Uterus (tissue), 4 donors: Measurements from ENCODE around the gene PCYT1A. TPM values are rescaled to one million over a fixed set of nuclear protein-coding genes. Genes with fewer than 3 reads are reported as not detected.

Experiments used
- DNase-seq, 2 donors: peaks; one replicate each; pipeline ENCODE4 v3.0.0-alpha.2; 2019 to 2020
- H3K27ac ChIP-seq, 2 donors: fragments of 200-600 bp; sonication (generic); 1 replicate in 1 of 2; 2 replicates in 1 of 2; pipeline ENCODE4 v1.5.1; 2016 to 2018
- H3K27me3 ChIP-seq, 2 donors: fragments of 200-600 bp; sonication (generic); one replicate each; pipeline ENCODE4 v1.5.1; 2018 to 2019; ENCODE audit warnings: control low read depth in 1 of 2
- H3K36me3 ChIP-seq, 2 donors: fragments of 200-600 bp; sonication (generic); one replicate each; pipeline ENCODE4 v1.5.1; 2019; ENCODE audit warnings: control low read depth in 1 of 2
- H3K4me1 ChIP-seq, 2 donors: fragments of 200-600 bp; sonication (generic); one replicate each; pipeline ENCODE4 v1.5.1; 2018 to 2019; ENCODE audit warnings: control low read depth in 1 of 2
- H3K4me3 ChIP-seq, 2 donors: fragments of 200-600 bp; sonication (generic); 1 replicate in 1 of 2; 2 replicates in 1 of 2; pipeline ENCODE4 v1.5.1; 2018 to 2019; ENCODE audit warnings: mild to moderate bottlenecking in 1 of 2
- H3K9me3 ChIP-seq, 2 donors: fragments of 200-600 bp; sonication (generic); one replicate each; pipeline ENCODE4 v1.5.1; 2019; ENCODE audit warnings: control low read depth in 1 of 2
- POLR2A ChIP-seq, 2 donors: fragments of 450-650 bp; IDR thresholded peaks; one replicate each; pipeline ENCODE4 v1.6.1; 2016; ENCODE audit warnings: antibody characterized with exemption in 2 of 2, mild to moderate bottlenecking in 1 of 2, moderate library complexity in 1 of 2
- intact Hi-C: fragments of 100-400 bp; cut with DNase I; formaldehyde crosslinking; loops from one replicate; pipeline ENCODE4 v1.15.1; 2023; ENCODE audit warnings: low total_unique reads
- total RNA-seq, 4 donors: library from RNA; depleted of rRNA in 3 of 4; stranded (reverse); fragments of >200 nt in 3 of 4; gene quantifications; one replicate each; pipeline versions ENCODE4 v1.1.0 to v1.2.4, GENCODE V29; 2014 to 2023
- TF ChIP-seq, protein P1 (sequence below), 4 experiments: fragments of 200-600 bp in 2 of 4; fragments of 450-650 bp in 2 of 4; sonication (generic) in 2 of 4; IDR thresholded peaks; one replicate each; pipeline ENCODE4 v1.5.1; 2016 to 2019; ENCODE audit warnings: antibody characterized with exemption in 4 of 4, mild to moderate bottlenecking in 2 of 4, moderate library complexity in 1 of 4
- donor health status: DM: yes; HTN: yes; CAD: no.

PCYT1A gene
- total RNA-seq, 4 donors from 2014 or later = 36.5 to 275 (median 56.0) TPM

DNA sequence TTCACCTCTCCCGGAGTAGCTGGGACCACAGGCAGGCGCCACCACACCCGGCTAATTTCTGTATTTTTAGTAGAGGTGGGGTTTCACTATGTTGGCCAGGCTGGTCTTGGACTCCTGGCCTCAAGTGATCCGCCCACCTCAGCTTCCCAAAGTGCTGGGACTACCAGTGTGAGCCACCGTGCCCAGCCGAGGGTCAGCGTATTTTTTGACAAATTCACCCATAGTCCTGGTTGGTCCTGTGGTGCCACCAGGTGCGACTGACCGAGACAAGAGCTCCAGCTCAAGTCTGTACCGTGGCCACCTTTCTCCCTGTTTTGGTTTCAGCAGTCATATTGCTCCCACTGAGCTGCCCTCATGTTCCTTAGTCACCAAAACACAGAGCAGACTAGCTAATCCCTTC is 62.4 kb downstream of the PCYT1A start:
- no peak overlapping the region for H3K4me3 ChIP-seq
- no peaks in the 10 kb centered on the region for H3K36me3 ChIP-seq
- no peaks in the 10 kb centered on the region for H3K9me3 ChIP-seq
- H3K4me1 ChIP-seq = no peaks in the 10 kb centered on the region
- H3K27me3 ChIP-seq = no peaks in the 10 kb centered on the region
- intact Hi-C loops = no loop called here
- TF ChIP-seq, protein P1, sequence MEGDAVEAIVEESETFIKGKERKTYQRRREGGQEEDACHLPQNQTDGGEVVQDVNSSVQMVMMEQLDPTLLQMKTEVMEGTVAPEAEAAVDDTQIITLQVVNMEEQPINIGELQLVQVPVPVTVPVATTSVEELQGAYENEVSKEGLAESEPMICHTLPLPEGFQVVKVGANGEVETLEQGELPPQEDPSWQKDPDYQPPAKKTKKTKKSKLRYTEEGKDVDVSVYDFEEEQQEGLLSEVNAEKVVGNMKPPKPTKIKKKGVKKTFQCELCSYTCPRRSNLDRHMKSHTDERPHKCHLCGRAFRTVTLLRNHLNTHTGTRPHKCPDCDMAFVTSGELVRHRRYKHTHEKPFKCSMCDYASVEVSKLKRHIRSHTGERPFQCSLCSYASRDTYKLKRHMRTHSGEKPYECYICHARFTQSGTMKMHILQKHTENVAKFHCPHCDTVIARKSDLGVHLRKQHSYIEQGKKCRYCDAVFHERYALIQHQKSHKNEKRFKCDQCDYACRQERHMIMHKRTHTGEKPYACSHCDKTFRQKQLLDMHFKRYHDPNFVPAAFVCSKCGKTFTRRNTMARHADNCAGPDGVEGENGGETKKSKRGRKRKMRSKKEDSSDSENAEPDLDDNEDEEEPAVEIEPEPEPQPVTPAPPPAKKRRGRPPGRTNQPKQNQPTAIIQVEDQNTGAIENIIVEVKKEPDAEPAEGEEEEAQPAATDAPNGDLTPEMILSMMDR (IDR thresholded peaks at IDR 0.05) = no peak
- TF ChIP-seq POLR2A (IDR thresholded peaks at IDR 0.05) = no peak
- DNase-seq = no peak
- H3K27ac ChIP-seq = no peak overlapping the region

DNA sequence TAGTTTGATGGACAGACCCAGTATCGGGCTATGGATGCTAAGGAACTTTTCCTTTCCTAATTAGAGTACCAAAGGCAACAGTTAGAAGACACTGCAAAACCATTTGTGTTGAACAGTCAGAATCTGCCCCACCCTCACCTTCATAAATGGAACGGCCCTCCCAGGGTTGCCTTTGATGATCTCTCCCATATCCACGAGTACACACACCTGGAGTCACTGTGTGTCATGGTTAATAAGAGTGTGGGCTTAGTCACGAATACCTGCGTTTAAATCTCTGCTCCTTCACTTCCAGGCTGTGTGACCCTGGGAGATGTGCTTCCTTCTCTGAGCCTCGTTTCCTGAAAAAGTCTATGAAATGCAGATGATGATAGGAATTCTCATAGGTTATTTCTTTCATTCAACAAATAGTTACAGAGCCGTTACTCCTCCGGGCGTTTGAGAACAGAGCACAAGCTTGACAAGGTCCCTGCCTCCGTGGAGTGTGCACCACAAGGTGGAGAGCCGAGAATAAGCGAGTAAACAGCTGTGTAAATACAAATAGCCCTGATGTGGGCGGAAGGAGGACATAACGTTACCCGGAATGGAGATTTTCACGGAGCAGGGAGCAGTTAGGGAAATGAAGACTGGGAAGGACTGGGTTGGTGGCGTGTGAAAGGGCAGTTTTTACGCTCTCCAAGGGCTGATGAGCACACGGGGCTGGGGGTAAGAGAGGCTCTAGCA is 64.5 kb downstream of the PCYT1A start:
- no peaks in the 10 kb centered on the region for H3K4me1 ChIP-seq
- TF ChIP-seq POLR2A (IDR thresholded peaks at IDR 0.05) = no peak
- TF ChIP-seq, protein P1 (IDR thresholded peaks at IDR 0.05) = no peak
- H3K27ac ChIP-seq = no peak overlapping the region
- H3K9me3 ChIP-seq = no peaks in the 10 kb centered on the region
- intact Hi-C loops = no loop called here
- H3K36me3 ChIP-seq = no peaks in the 10 kb centered on the region
- no peak overlapping the region for H3K4me3 ChIP-seq
- no peaks in the 10 kb centered on the region for H3K27me3 ChIP-seq
- no peak for DNase-seq

DNA sequence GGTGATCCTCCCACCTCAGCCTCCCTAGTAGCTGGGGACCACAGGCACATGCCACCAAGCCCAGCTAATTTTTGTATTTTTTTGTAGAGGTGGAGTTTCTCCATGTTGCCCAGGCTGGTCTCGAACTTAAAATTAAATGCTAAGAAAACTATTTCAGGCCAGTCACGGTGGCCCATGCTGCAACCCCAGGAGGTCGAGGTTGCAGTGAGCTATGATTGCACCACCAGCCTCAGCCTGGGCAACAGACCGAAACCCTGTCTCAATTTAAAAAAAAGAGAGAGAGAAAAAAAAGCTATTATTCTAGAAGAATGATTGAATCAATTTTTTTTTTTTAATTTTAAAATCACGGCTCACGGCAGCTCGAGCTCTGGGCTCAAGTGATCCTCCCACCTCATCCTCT is 66.5 kb downstream of the PCYT1A start:
- TF ChIP-seq, protein P1 (IDR thresholded peaks at IDR 0.05) = no peak
- H3K36me3 ChIP-seq = no peaks in the 10 kb centered on the region
- no peaks in the 10 kb centered on the region for H3K27me3 ChIP-seq
- no peak for DNase-seq
- H3K4me3 ChIP-seq = no peak overlapping the region
- H3K4me1 ChIP-seq = no peaks in the 10 kb centered on the region
- H3K9me3 ChIP-seq = no peaks in the 10 kb centered on the region
- H3K27ac ChIP-seq = no peak overlapping the region
- intact Hi-C loops = no loop called here

DNA sequence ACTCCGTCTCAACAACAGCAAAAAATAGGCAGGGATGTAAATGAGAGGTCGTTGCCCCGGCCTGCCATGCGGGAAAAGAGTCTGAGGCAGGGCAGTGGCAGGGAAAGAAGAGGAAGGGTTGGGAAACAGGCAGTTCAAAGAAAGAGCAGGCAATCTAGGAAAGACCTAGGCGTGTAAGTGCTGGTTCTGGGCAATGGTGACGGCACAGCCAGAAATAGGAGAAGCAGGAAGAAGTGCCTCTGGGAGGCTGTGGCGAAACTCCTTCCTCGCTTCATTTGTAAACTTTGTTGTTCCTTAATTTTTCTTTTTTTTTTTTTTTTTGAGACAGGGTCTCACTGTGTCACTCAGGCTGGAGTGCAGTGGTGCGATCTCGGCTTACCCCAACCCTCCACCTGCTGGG is 66.9 kb downstream of the PCYT1A start:
- DNase-seq = no peak
- intact Hi-C loops = no loop called here
- H3K27ac ChIP-seq = no peak overlapping the region

DNA sequence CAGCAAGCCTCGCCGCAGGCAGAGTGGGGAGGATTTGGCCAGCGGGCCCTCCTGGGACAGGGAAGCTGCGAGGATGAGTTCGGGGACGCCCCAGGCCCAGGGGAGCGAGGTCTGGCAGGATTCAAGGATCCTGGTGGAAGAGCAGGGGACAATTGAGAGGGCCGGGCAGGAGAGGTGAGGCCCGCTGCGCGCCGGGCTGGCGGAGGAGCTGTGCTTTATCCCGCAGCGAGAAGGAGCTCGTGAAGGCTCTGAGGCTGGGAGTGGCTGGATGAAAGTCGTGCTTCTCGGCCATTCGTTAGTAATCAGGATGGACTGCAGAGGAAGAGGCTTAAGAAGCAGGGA is 67.6 kb downstream of the PCYT1A start:
- Histone ChIP-seq H3K36me3 (no peaks in the 10 kb centered on the region), H3K27me3 (no peaks in the 10 kb centered on the region), H3K9me3 (no peaks in the 10 kb centered on the region), H3K4me3 (no peak overlapping the region), H3K4me1 (no peaks in the 10 kb centered on the region), H3K27ac (no peak overlapping the region)
- TF ChIP-seq, protein P1 (IDR thresholded peaks at IDR 0.05) = no peak
- TF ChIP-seq POLR2A (IDR thresholded peaks at IDR 0.05) = no peak
- no peak for DNase-seq
- intact Hi-C loops = no loop called here

More for the DNA sequence above, 66.9 kb downstream of the PCYT1A start:
- no peaks in the 10 kb centered on the region for H3K36me3 ChIP-seq
- no peak for TF ChIP-seq POLR2A (IDR thresholded peaks at IDR 0.05)
- TF ChIP-seq, protein P1 (IDR thresholded peaks at IDR 0.05) = no peak
- H3K4me1 ChIP-seq = no peaks in the 10 kb centered on the region
- no peak overlapping the region for H3K4me3 ChIP-seq
- no peaks in the 10 kb centered on the region for H3K27me3 ChIP-seq
- H3K9me3 ChIP-seq = no peaks in the 10 kb centered on the region
